Measurements from ENCODE around the gene PTPRK.
A peak's percentile ranks its signal among the peaks of the same experiment; 100 is the strongest.
"Not testable (repeated sequence)": the region's sequence is repeated elsewhere in the genome, so short reads cannot be mapped to it uniquely, and the experiment has no call there.

The PTPRK gene

DNA sequence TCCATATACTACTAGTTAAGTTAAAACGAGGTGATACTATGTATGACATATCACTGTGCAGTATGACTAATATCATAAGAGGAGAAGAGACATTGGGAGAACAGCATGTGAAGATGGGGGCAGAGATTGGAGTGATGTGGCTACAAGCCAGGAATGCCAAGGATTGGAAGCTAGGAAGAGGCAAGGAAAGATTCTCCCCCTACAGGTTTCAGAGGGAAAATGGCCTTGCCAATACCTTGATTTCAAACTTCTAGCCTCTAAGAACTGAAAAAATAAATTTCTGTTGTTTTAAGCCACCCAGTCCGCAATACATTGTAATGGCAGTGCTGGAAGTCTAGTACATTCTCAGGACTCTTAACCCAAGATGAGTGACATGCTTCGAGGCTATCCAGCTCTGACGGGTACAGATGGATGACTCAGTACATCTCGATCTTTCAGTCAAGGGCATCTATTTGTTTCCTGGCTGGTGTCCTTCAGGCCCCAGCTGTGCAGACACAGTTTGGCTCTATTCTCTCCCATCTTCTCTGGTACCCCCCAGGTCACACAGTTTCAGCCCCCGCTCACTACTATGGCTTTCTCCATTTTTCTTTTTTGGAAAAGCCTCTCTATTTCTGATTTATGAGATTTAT, 564.0 kb downstream of the PTPRK start:
- no peak for DNase-seq (ENCODE audit: low spot score)

DNA sequence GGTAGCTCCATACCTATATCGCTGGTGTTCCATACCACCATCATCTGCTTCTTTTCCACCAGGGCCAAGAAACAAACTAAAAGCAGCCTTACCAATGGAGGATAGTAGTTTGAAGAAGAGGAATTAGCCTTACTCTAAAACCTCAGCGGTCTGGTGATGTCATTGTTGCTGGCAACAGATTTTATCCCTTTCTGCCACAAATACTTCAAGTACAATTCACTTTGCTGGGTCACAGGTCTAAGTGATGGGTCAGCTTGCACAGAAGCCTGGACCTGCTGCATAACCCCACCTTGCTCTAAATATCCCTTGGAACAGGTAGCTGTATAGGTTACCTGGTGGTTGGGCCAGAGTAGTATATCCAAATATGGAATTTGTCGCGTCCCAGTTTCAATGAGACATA, 566.3 kb downstream of the PTPRK start:
- DNase-seq (ENCODE audit: low spot score), result no peak

DNA sequence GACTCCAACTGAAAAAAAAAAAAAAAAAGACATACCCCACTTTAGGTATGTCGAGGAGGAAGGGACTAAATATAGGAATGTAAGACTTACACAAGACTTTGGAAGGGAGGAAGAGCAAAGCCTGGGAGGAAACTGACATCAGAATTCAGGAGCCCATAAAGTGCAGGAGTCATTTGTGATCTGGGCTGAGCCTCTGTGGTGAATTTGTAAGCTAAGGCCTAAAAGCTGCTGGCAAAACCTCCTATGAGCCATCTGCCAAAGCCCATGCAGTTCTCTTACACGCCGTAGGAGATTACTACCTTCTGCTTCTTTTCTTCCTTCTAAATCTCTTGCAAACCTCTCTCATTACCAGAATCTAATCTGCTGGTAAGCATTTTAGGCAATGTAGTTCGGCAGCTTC, 567.6 kb downstream of the PTPRK start:
- DNase-seq (ENCODE audit: low spot score), result peak; percentile 40

DNA sequence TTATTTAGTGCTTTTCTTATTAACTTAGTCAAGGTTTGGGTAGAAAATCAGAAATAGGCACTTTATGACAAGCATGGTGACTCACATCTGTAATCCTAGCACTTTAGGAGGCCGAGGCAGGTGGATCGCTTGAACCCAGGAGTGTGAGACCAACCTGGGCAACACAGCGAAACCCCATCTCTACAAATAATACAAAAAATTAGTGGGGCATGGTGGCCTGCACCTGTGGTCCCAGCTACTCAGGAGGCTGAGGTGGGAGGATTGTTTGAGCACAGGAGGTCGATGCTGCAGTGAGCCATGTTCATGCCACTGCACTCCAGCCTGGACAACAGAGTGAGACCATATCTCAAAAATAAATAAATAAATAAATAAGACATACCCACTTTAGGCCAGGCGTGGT, 568.2 kb downstream of the PTPRK start:
- DNase-seq (ENCODE audit: low spot score), result no peak

DNA sequence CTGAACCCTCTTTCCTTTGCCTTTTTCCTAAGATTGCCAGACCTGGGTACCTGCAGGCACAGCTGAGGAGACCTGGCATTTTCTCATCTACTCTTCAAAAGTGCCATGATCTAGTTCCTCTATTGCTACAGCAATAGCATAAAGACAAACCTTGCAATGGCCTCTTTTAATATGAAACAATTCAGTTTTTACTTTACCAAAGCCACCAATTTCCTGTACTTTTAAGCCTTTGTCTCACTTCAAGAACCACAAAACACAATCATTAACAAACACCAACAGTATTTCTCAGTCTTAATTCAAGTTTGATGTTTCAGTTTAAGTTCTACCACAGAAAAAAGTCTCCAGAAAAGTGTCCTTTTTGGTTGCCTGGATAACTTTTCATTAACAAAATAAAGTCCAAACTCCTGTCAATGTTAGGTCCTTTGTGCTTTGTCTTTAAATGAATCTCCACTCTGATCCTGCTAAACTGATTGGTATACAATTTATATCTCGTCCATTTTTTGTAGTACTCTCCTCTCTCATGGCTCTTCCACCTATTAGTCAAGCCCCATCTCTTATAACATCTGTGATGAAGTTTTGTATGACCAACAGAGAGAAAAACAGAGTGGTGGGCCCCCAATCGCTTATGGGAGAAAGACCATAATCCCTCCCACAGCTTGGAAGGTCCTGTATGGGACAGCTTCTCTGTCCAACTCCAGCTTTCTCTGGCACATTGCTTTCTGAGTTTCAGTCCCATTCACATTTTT, 569.1 kb downstream of the PTPRK start:
- no peak for DNase-seq (ENCODE audit: low spot score)

DNA sequence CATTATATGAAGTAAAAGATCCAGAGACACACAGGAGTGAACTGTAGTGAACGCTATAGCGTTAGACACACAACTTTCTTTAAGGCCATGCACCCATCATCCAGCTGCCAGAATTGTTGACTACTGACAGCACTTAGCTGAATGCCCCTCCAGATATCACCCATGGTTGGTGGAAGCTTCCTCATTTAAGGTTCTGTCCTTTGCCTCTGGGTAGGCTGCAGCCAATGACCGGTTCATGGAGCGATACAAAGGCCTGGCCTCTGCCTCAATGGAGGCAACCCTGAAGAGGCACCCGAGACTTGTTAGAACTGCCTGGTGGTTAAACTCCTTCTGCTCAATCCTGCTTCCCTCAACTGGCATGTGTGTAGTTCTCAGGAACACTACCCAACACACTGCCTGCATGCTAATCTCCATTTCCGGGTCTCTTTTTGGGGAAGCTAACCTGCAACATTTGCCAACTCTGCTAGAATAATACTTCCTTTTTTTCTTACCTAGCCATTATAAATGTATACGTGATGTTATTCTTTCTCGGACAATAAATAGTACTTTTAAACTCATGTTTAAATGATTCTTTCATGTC, 569.7 kb downstream of the PTPRK start:
- no peak for DNase-seq (ENCODE audit: low spot score)

DNA sequence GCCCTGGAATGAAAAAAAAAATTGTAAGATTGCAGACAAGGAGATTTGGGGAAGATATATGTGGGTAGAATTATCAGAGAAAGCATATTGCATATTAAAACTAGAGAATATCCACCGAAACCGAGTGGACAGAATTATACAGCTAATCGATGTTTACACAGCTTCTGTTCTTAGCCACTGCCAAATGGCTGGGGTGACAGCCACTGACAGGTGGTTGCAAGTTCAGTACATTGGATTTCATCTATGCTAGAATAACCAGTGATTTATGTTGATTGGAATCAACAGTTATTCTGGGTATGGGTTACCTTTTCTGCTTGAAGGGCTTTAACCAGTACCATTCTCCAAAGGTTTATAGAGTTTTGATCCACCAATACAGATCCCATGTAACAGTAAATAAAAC, 571.1 kb downstream of the PTPRK start:
- DNase-seq (ENCODE audit: low spot score), result no peak

DNA sequence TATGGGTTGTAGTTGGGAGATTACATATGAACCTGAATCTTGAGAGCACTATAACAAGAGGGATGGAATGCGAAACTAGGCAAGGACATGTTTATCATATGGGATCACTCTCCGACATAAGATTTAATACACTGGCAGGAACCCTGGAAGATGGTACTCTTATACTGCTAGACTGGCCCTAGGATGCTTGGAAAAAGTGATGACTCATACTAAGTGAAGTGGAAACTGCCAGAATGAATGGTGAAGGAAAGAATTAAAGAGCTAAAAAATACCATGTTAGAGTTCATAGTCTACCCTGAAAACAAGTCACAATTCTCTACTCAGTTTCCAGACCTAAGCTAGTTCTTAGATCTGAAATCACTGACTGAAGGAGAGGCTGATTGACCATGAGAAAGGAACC, 574.0 kb downstream of the PTPRK start:
- DNase-seq (ENCODE audit: low spot score), result no peak

DNA sequence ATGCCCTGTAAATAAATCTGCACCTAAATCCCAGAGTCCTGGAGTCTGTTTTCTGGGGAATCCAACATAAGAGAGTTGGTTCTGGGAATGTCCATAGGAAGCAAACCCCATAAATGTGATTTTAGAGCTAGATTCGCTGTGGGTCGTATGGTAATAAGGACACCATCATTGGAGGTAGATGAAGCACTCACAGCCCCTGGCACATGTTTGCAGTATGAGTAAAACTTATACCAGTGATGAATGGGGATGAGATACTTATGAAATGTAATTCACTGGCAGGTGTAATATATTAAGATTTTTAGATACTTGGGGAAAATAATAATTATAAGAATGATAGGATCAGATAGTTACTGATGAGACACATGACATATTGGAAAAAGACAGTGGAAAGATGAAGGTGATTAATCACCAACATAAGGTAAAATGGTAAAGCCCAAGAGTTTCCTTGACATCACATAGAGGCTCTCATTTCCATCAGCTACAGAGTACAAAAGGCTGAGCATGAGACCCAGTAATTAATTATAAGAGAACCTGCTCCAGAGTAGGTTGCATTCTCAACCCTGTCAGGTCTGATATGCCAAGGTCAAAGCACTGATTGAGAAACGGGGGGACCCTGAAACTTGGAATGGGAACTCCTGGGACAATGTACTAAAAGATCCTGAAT, 574.8 kb downstream of the PTPRK start:
- DNase-seq (ENCODE audit: low spot score), result no peak

DNA sequence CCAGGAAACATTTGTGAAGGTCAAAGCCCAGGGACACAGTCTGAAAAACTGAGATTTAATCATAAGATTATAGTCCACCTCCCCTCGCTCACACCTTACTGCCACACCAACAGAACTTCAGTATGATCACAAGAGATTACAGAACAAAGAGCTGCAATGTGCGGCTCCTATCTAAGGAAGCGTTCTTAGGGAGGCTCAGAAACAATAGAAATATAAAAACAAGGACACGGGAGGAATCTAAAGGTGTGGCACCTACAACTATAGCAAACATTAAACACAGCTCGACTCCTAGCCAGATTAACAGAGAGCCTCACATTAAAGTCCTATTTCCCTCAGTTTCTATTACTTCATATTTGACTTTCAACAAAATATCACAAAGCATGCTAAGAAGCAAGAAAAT, 579.2 kb downstream of the PTPRK start:
- DNase-seq (ENCODE audit: low spot score), result no peak

DNA sequence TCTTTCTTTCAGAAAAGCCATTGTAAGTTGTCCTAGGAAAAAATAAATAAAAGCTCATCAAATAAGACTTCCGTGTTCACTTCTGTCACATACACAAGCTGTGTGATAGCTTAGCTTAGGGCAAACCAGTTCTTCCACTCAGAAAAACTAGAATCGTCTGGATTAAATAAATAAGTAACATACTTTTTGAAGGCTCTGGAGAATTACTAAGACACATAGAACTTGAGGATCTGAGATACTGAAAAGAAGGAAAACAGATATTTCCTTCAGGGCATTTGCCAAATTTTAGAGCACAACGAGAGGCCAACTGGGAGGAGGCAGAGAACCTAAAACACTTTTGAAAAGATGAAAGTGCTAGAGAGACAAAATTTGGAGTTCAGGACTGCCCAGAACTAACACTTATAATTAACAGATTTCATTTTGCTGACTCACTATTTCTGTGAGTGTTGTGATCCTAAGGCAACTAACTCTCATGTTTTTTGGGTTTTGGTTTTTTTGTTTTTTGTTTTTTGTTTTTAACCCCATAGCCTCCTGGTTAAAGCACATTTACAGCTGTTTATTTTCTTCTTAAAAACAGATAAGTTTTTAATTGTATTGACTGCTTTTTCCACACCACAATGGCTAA, 580.8 kb downstream of the PTPRK start:
- peak; percentile 12 for DNase-seq (ENCODE audit: low spot score)

DNA sequence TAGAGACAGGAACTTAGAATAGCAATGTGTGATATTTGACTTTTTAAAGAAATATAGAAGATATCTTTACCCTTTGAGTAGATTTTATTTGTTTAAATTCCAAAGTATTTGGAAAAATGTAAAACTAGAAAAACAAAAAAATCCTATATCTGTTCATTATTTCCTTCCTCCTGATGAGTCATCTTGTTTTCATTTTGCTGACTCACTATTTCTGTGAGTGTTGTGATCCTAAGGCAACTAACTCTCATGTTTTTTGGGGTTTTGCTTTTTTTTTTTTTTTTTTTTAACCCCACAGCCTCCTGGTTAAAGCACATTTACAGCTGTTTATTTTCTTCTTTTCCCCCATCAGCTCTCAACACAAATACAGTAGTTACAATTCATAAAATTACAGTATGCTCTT, 581.7 kb downstream of the PTPRK start:
- peak; percentile 12 for DNase-seq (ENCODE audit: low spot score)

DNA sequence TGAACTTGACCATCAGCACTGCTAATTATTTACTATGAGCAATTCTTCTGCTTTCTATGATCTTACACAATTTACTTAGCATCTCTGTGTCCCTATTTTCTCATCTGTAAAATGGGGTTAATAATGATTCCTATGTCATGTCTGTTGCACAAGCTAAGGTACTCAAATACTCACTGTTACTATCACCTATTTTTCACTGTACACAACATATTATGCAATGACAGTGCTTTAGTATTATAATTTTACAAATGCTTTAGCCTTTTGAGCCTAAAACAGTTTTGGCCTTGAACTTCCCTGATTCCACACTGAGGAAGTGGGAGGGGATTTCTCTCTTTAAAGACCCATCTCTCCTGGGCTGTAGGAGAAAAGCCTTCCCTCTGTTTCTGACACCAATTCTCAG, 582.7 kb downstream of the PTPRK start:
- no peak for DNase-seq (ENCODE audit: low spot score)

DNA sequence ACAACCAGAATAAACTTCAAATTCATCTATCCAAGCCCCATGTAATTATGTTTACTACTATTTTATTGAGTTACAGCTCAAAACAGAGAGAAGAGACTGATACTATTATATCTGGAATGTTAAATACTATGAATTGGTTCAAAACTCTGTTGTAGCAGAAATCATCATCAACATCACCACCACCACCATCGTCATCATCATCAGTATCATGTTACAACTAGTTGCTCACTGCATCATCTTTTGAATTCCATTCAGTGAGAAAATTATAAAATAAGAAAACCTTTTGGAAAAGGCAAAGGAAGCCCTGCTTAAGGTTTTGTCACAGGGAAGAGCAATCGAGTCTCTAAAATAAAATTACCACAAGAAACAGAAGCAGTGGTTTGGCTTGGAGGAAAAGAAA, 583.3 kb downstream of the PTPRK start:
- DNase-seq (ENCODE audit: low spot score), result no peak

DNA sequence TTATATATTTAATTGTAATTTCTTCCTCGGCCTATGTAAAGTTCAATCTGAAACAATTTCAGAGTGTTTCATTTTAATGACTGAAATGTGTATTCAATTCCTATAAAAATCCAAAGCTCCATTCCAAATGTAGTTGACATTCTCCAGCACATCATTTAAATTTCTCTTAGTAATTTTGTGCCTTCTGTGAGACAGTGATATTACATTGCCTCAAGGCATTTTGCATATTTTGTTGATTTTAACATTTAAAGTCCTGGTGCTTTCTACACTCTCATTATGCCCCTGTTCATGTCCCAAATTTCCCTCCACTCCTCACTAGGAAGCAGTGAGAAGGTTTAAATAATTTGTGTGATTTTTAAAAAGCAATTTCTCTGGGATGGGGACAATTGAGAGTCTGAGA, 585.4 kb downstream of the PTPRK start:
- no peak for DNase-seq (ENCODE audit: low spot score)

DNA sequence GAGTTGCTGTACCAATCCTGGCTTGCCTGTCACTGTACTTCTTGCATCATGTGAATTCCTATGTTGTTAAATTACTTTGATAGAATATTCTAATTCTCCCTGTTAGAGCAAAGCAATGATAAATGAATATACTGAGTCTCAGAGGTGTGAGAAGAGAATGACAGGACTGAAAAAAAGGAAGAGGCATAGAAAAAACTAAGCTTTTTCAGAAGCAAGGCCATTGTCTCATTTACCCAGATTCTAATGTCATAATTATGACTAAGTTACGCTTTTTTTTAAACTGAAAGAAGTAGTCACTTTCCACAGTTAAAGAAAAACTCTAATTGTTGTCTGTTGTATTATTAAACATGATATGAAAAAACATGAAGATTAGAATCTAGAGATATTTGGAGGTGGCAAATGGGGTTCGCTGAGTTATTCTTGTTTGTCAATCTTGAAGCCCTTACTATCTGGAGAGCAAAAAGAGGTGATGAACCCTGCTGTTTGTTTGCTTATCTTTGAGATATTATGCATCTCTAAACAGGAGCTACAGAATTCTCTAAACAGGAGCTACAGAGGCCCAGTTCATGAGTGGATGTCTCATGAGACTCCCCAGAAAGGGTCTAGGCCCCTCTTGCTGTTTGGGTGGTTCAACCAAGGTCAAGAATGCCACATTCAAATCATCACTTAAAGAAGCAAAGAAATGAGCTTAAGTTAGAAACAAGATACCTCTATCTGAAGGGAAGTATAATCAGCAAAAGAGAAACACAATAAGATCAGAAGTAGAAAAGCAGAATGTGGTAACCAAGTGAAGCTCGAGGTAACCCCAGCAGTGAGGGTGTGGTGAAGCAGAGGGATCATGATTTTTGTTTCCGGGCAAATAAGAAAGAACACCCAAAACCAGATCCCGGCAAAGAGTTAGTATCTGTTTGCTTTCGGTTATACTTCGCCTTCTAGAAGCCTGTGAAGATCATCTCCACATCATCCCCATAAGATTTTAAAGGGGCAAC, 586.3 kb downstream of the PTPRK start:
- DNase-seq (ENCODE audit: low spot score), result no peak

DNA sequence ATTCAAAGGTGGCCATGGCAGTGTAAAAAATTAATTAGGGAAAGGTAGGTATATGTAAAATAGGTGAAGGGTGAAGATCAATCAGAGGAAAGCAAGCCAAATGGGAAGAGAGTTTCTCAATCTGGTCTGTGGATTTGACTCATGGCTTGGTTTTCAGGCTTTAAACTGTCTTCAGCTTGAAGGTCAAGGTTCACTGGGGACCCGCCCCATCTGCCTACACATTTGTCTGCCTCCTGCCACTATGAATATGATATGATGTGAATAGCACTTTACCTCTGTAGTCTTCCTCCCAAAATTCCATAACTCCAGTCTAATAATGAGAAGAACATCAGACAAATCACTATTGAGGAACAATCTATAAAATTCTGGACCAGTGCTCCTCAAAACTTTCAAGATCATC, 587.3 kb downstream of the PTPRK start:
- DNase-seq (ENCODE audit: low spot score), result no peak

DNA sequence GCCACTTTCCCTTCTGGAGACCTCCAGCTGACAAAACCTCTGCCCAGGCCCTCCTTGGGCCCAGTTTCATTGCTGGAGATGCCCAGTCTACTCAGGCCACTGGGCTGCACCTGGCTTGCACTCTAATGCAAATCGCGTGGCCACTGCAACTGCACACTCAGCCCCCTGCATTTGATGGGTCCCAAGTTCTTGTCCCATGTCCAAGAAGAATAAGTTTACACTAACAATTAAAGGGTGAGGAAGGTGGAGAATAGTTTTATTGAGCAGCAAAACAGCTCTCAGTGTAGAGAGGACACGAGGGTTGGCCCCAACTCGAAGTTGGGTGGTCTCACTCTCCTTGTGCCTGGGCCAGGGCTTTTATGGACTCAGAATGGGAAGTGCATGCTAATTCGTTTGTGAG, 587.7 kb downstream of the PTPRK start:
- no peak for DNase-seq (ENCODE audit: low spot score)

DNA sequence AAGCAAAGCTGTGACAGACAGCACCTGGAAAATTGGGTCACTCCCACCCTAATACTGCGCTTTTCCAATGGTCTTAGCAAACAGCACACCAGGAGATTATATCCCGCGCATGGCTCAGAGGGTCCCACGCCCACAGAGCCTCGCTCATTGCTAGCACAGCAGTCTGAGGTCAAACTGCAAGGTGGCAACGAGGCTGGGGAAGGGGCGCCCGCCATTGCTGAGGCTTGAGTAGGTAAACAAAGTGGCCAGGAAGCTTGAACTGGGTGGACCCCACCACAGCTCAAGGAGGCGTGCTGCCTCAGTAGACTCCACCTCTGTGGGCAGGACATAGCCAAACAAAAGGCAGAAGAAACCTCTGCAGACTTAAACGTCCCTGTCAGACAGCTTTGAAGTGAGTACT, 594.0 kb downstream of the PTPRK start:
- not testable (repeated sequence) for DNase-seq (ENCODE audit: low spot score)

DNA sequence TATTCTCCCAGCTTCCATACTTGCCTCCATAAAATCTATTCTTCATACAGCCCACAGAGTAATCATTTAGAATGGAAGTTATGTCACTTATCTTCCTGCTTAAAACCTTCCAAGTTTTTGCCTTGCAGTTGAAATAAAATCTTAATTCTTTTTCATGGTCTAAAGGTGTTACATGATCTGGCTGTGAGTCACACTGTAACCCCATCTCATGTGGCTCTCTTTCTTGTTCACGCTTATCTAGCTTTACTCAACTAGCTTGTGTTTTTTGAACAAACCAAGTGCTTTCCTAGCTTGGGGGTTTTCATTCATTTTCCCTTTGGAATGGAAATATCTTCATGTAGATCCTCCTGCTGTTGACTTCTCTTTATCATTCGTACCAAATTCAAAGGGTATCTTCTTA, 596.0 kb downstream of the PTPRK start:
- no peak for DNase-seq (ENCODE audit: low spot score)

DNA sequence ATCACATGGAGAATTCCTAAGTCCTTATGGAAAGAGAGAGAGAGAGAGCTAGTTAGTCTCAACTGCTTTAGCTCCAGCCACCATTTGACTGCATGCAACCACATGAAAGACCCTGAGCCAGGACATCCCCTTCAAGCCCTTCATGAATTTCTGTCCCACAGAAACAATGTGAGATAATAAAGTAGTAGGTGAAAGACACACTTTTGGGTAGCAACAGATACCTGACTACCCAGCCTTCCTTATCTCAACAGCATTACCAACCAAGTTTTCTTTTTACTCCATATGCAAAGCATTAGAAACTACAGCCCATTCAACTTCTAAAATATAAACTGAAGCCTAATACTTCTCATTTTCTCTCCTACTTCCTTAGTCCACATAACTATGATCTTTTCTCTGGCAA, 596.4 kb downstream of the PTPRK start:
- no peak for DNase-seq (ENCODE audit: low spot score)

All from AG20443 (cell line).